ENCODE data around the gene TNFAIP1. TPM values are rescaled to one million over a fixed set of nuclear protein-coding genes. Genes with fewer than 3 reads are reported as not detected.
"Not testable (repeated sequence)": the region's sequence is repeated elsewhere in the genome, so short reads cannot be mapped to it uniquely, and the experiment has no call there.

TNFAIP1 gene
- total RNA-seq, 2 donors from 2014 or later, result 29.9 to 36.1 TPM

- Histone ChIP-seq H3K27me3 (ENCODE audit: control insufficient read depth, insufficient read depth, low read length, poor library complexity, severe bottlenecking) (no peaks in the 10 kb centered on the region), H3K4me1 (ENCODE audit: control insufficient read depth, insufficient read depth, low read length) (peaks cover 7% of the 10 kb centered on the region), H3K36me3 (ENCODE audit: control insufficient read depth, insufficient read depth, low read length) (peaks cover 9% of the 10 kb centered on the region), H3K9ac (ENCODE audit: extremely low read depth, low read length, poor library complexity, severe bottlenecking) (peak overlapping the region; percentile 88), H3K9me3 (ENCODE audit: control insufficient read depth, low read length) (no peaks in the 10 kb centered on the region), H3K27ac (ENCODE audit: low read depth, low read length) (peak overlapping the region; percentile 48), H3K4me3 (ENCODE audit: low read length) (peak overlapping the region; percentile 93)
- H3K27me3 Mint-ChIP-seq (ENCODE audit: insufficient read depth), result peaks cover 1% of the 10 kb centered on the region
- H3K36me3 Mint-ChIP-seq (ENCODE audit: low read depth), result peaks cover 7% of the 10 kb centered on the region
- H3K9me3 Mint-ChIP-seq, result no peaks in the 10 kb centered on the region
- peaks cover 27% of the 10 kb centered on the region for H3K4me1 Mint-ChIP-seq
- peak overlapping the region; percentile 76 for H3K27ac Mint-ChIP-seq
- peak overlapping the region; percentile 98 for H3K4me3 Mint-ChIP-seq
- no peak for TF ChIP-seq CTCF (conservative IDR thresholded peaks at IDR 0.05)
- WGBS, 2 experiments (ENCODE audit: insufficient coverage in 1 of 2, insufficient read length in 1 of 2), result 16 to 20% methylated on average over 11 to 18 of the region's 18 CpGs
- DNase-seq, result peak; percentile 53
Measured at GRCh38 chr17:28334666-28335200, 828 bp upstream of the TNFAIP1 start.

- H3K4me1 ChIP-seq (ENCODE audit: control insufficient read depth, insufficient read depth, low read length), result peaks cover 7% of the 10 kb centered on the region
- peaks cover 1% of the 10 kb centered on the region for H3K27me3 Mint-ChIP-seq (ENCODE audit: insufficient read depth)
- WGBS, 2 experiments (ENCODE audit: insufficient coverage in 1 of 2, insufficient read length in 1 of 2), result 3 to 9% methylated on average over 16 to 29 of the region's 29 CpGs
- H3K4me1 Mint-ChIP-seq, result peaks cover 27% of the 10 kb centered on the region
- peak overlapping the region; percentile 93 for H3K27ac ChIP-seq (ENCODE audit: low read depth, low read length)
- peak overlapping the region; percentile 99 for H3K9ac ChIP-seq (ENCODE audit: extremely low read depth, low read length, poor library complexity, severe bottlenecking)
- H3K36me3 Mint-ChIP-seq (ENCODE audit: low read depth), result peaks cover 14% of the 10 kb centered on the region
- H3K9me3 ChIP-seq (ENCODE audit: control insufficient read depth, low read length), result no peaks in the 10 kb centered on the region
- TF ChIP-seq CTCF (conservative IDR thresholded peaks at IDR 0.05), result no peak
- H3K4me3 ChIP-seq (ENCODE audit: low read length), result peak overlapping the region; percentile 93
- H3K27me3 ChIP-seq (ENCODE audit: control insufficient read depth, insufficient read depth, low read length, poor library complexity, severe bottlenecking), result no peaks in the 10 kb centered on the region
- peak overlapping the region; percentile 100 for H3K27ac Mint-ChIP-seq
- DNase-seq, result peak; percentile 95
- H3K4me3 Mint-ChIP-seq, result peak overlapping the region; percentile 98
- no peaks in the 10 kb centered on the region for H3K9me3 Mint-ChIP-seq
- H3K36me3 ChIP-seq (ENCODE audit: control insufficient read depth, insufficient read depth, low read length), result peaks cover 21% of the 10 kb centered on the region
Measured at GRCh38 chr17:28335959-28336871, 654 bp downstream of the TNFAIP1 start.

GRCh38 chr17:28338056-28338768 lies 2.7 kb downstream of the TNFAIP1 start:
- H3K9me3 ChIP-seq (ENCODE audit: control insufficient read depth, low read length), result no peaks in the 10 kb centered on the region
- Mint-ChIP-seq H3K4me3 (no peak overlapping the region), H3K27ac (peak overlapping the region; percentile 87), H3K9me3 (no peaks in the 10 kb centered on the region), H3K27me3 (ENCODE audit: insufficient read depth) (peaks cover 1% of the 10 kb centered on the region), H3K4me1 (peaks cover 27% of the 10 kb centered on the region), H3K36me3 (ENCODE audit: low read depth) (peaks cover 30% of the 10 kb centered on the region)
- H3K4me3 ChIP-seq (ENCODE audit: low read length), result no peak overlapping the region
- peak; percentile 63 for DNase-seq
- H3K36me3 ChIP-seq (ENCODE audit: control insufficient read depth, insufficient read depth, low read length), result peaks cover 41% of the 10 kb centered on the region
- 91 to 96% methylated on average over 4 to 5 of the region's 5 CpGs for WGBS, 2 experiments (ENCODE audit: insufficient coverage in 1 of 2, insufficient read length in 1 of 2)
- H3K4me1 ChIP-seq (ENCODE audit: control insufficient read depth, insufficient read depth, low read length), result peaks cover 7% of the 10 kb centered on the region
- no peak overlapping the region for H3K27ac ChIP-seq (ENCODE audit: low read depth, low read length)
- TF ChIP-seq CTCF (conservative IDR thresholded peaks at IDR 0.05), result peak; percentile 56
- H3K9ac ChIP-seq (ENCODE audit: extremely low read depth, low read length, poor library complexity, severe bottlenecking), result no peak overlapping the region
- no peaks in the 10 kb centered on the region for H3K27me3 ChIP-seq (ENCODE audit: control insufficient read depth, insufficient read depth, low read length, poor library complexity, severe bottlenecking)

- not testable (repeated sequence) for H3K4me1 ChIP-seq (ENCODE audit: control insufficient read depth, insufficient read depth, low read length); H3K4me3 ChIP-seq (ENCODE audit: low read length); H3K27me3 ChIP-seq (ENCODE audit: control insufficient read depth, insufficient read depth, low read length, poor library complexity, severe bottlenecking); H3K9ac ChIP-seq (ENCODE audit: extremely low read depth, low read length, poor library complexity, severe bottlenecking); H3K4me3 Mint-ChIP-seq; H3K27me3 Mint-ChIP-seq (ENCODE audit: insufficient read depth); DNase-seq; H3K9me3 ChIP-seq (ENCODE audit: control insufficient read depth, low read length); H3K9me3 Mint-ChIP-seq; H3K27ac ChIP-seq (ENCODE audit: low read depth, low read length)
- Mint-ChIP-seq H3K27ac (peak overlapping the region; percentile 87), H3K36me3 (ENCODE audit: low read depth) (peaks cover 33% of the 10 kb centered on the region), H3K4me1 (peaks cover 27% of the 10 kb centered on the region)
- 97 to 98% methylated on average over 7 to 8 of the region's 8 CpGs for WGBS, 2 experiments (ENCODE audit: insufficient coverage in 1 of 2, insufficient read length in 1 of 2)
- H3K36me3 ChIP-seq (ENCODE audit: control insufficient read depth, insufficient read depth, low read length), result peaks cover 45% of the 10 kb centered on the region
Measured at GRCh38 chr17:28338769-28339212, 3.2 kb downstream of the TNFAIP1 start.
